GM10847 (cell line): ENCODE data around the gene RABEPK.

Experiments
- POLR2A ChIP-seq: IDR thresholded peaks from 2 replicates; pipeline ENCODE4 v1.6.1; 2011; ENCODE audit not compliant: insufficient read length; ENCODE audit errors: extremely low read depth

The RABEPK gene

DNA sequence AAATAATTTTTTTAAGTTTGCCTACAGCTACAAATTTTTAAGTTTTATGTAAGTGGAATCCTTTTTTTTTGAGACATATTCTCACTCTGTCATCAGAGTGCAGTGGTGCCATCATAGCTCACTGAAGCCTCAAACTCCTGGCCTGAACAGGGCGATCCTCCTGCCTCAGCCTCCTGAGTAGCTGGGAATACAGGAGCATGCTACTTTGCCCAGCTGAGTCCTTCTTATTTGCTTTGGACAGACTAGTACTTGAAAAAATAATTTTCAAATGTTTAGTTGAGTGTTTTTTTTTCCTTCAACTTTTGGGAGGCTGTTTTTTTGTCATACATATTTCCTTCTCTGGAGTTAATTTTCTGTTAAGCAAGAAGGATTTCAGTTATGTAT is 68.7 kb downstream of the RABEPK start:
- TF ChIP-seq POLR2A: no peak

DNA sequence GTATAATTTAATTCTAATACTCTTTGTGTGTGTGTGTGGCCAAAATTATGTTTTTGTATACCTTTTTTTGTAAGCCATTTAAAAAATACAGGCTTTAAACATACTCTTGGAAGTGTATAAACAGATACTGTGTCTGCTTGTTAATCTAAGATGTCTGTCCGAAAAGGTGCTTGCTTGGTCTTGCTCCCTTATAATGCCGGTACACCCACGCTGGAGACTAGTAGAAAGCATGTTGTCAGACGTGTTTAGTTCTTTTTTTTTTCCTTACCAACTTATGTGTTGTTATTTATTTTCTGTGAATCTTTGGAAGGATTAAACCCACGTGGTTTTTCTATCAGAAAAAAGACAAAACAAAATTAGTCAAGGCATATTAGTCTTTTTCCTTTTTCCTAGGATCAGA is 70.7 kb downstream of the RABEPK start:
- no peak for TF ChIP-seq POLR2A

- no peak for TF ChIP-seq POLR2A
Measured at GRCh38 chr9:125272697-125273096, 72.4 kb downstream of the RABEPK start.

DNA sequence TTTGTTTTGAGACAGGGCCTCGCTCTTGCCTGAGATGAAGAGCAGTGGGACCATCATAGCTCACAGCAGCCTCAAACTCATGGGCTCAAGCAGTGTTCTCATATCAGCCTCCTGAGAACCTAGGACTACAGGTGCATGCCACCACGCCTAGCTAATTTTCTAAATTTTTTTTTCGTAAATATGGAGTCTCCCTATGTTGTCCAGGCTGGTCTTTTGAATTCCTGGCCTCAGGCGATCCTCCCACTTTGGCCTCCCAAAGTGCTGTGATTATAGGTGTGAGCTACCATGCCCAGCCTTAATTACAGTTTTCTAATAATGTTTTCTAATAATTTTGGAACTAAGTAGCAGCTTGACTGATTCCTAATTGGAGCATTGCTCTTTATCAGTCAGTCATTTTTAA is 76.4 kb downstream of the RABEPK start:
- TF ChIP-seq POLR2A: no peak

- TF ChIP-seq POLR2A: no peak
Measured at GRCh38 chr9:125277411-125277810, 77.1 kb downstream of the RABEPK start.

DNA sequence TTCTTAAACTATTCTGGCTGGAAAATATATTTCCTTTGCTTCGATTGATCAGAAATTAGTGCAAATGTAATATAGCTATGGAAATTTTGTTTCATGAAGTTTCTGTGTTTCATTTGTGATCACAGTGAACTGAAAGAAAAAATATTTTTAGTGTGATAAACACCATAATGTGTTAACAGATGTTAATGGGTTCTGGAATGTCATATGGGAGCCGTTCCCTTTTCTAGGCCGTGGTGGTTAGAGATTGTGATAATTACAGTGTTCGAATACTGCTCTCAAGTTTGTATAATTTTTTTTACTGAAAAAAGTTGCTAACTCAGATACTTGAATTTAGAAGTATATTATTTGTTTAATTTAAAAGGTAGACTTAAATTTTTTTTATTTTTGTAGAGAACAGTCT is 80.6 kb downstream of the RABEPK start:
- no peak for TF ChIP-seq POLR2A
